Calu3 (cell line): ENCODE data around the gene APBA1. TPM values are rescaled to one million over a fixed set of nuclear protein-coding genes. Genes with fewer than 3 reads are reported as not detected.

Experiments
- BruUV-seq: library from RNA; stranded (reverse); fragments of 400-500 nt; replicated peaks from 2 replicates; lab custom pipeline; 2021; lab: Mats Ljungman, UMichigan
- CTCF ChIA-PET: fragments of 300-600 bp; sonication (Branson Sonifier 250); formaldehyde crosslinking; loops from one replicate; lab custom pipeline; 2022; ENCODE audit warnings: antibody characterized with exemption; lab: Charles Lee
- DNase-seq: peaks from one replicate; pipeline ENCODE4 v3.0.0; 2022
- H3K27ac Mint-ChIP-seq: one replicate; pipeline ENCODE4 v1.8.0; 2022; ENCODE audit warnings: mixed read lengths; ENCODE audit not compliant: unreplicated experiment
- H3K27me3 Mint-ChIP-seq: one replicate; pipeline ENCODE4 v1.8.0; 2022; ENCODE audit warnings: mixed read lengths; ENCODE audit not compliant: unreplicated experiment
- H3K36me3 Mint-ChIP-seq: one replicate; pipeline ENCODE4 v1.8.0; 2022; ENCODE audit warnings: mild to moderate bottlenecking, moderate library complexity, mixed read lengths; ENCODE audit not compliant: insufficient read depth, unreplicated experiment
- H3K4me1 Mint-ChIP-seq: one replicate; pipeline ENCODE4 v1.8.0; 2022; ENCODE audit warnings: mild to moderate bottlenecking, low read depth, mixed read lengths; ENCODE audit not compliant: unreplicated experiment
- H3K4me3 Mint-ChIP-seq: one replicate; pipeline ENCODE4 v1.8.0; 2022; ENCODE audit warnings: mild to moderate bottlenecking, low read depth, moderate library complexity, mixed read lengths; ENCODE audit not compliant: unreplicated experiment
- H3K9me3 Mint-ChIP-seq: one replicate; pipeline ENCODE4 v1.8.0; 2022; ENCODE audit warnings: low read depth, mixed read lengths; ENCODE audit not compliant: unreplicated experiment
- intact Hi-C: fragments of 100-400 bp; cut with micrococcal nuclease; formaldehyde crosslinking; loops from one replicate; pipeline ENCODE4 v1.10.0; 2022; ENCODE audit not compliant: unreplicated experiment
- total RNA-seq: library from RNA; stranded (reverse); gene quantifications from 2 replicates; pipeline ENCODE4 v1.2.3, GENCODE V29; 2022
- TF ChIP-seq, protein P1 (sequence below): fragments of 200-600 bp; IDR thresholded peaks from one replicate; pipeline ENCODE4 v1.8.0; 2022; ENCODE audit warnings: antibody characterized with exemption; ENCODE audit not compliant: unreplicated experiment

The APBA1 gene
- total RNA-seq, 1 experiment from 2014 or later, result 4.4 TPM

- no TSS peak for BruUV-seq
- H3K36me3 Mint-ChIP-seq, result no peaks in the 10 kb centered on the region
- H3K4me3 Mint-ChIP-seq, result no peak overlapping the region
- CTCF ChIA-PET, result no interaction called here
- H3K9me3 Mint-ChIP-seq, result peaks cover 2% of the 10 kb centered on the region
- no peak for DNase-seq
- H3K4me1 Mint-ChIP-seq, result no peaks in the 10 kb centered on the region
- H3K27me3 Mint-ChIP-seq, result no peaks in the 10 kb centered on the region
- intact Hi-C loops, result no loop called here
- TF ChIP-seq, protein P1, sequence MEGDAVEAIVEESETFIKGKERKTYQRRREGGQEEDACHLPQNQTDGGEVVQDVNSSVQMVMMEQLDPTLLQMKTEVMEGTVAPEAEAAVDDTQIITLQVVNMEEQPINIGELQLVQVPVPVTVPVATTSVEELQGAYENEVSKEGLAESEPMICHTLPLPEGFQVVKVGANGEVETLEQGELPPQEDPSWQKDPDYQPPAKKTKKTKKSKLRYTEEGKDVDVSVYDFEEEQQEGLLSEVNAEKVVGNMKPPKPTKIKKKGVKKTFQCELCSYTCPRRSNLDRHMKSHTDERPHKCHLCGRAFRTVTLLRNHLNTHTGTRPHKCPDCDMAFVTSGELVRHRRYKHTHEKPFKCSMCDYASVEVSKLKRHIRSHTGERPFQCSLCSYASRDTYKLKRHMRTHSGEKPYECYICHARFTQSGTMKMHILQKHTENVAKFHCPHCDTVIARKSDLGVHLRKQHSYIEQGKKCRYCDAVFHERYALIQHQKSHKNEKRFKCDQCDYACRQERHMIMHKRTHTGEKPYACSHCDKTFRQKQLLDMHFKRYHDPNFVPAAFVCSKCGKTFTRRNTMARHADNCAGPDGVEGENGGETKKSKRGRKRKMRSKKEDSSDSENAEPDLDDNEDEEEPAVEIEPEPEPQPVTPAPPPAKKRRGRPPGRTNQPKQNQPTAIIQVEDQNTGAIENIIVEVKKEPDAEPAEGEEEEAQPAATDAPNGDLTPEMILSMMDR, result no peak
- H3K27ac Mint-ChIP-seq, result no peak overlapping the region
Measured at GRCh38 chr9:69605406-69605805, 66.8 kb downstream of the APBA1 start.

DNA sequence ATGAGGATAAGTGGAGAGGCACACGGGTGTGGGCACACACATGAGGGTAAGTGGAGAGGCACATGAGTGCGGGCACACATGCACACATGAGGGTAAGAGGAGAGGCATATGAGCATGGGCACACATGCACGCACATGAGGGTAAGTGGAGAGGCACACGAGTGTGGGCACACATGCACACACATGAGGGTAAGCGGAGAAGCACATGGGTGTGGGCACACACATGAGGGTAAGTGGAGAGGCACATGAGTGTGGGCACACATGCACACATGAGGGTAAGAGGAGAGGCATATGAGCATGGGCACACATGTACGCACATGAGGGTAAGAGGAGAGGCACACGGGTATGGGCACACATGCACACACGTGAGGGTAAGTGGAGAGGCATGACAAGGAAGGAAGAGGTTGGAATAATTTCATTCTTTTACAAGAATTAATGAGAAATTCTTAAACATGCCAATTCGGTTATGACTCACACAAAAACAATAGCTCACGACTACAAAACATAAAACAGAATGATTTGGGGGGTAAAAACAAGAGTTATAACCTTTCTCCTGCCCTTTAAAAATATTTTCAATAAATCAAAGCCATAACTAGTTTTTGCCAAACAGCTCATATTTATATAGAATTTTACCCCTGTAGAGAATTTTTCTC, 67.5 kb downstream of the APBA1 start:
- no peaks in the 10 kb centered on the region for H3K4me1 Mint-ChIP-seq
- DNase-seq, result no peak
- no peaks in the 10 kb centered on the region for H3K36me3 Mint-ChIP-seq
- CTCF ChIA-PET, result no interaction called here
- TF ChIP-seq, protein P1, result no peak
- H3K4me3 Mint-ChIP-seq, result no peak overlapping the region
- H3K27me3 Mint-ChIP-seq, result no peaks in the 10 kb centered on the region
- no TSS peak for BruUV-seq
- intact Hi-C loops, result no loop called here
- peaks cover 2% of the 10 kb centered on the region for H3K9me3 Mint-ChIP-seq
- no peak overlapping the region for H3K27ac Mint-ChIP-seq

GRCh38 chr9:69603656-69604055, 68.5 kb downstream of the APBA1 start:
- H3K4me3 Mint-ChIP-seq, result no peak overlapping the region
- peaks cover 2% of the 10 kb centered on the region for H3K9me3 Mint-ChIP-seq
- no peak overlapping the region for H3K27ac Mint-ChIP-seq
- intact Hi-C loops, result no loop called here
- H3K4me1 Mint-ChIP-seq, result no peaks in the 10 kb centered on the region
- CTCF ChIA-PET, result no interaction called here
- TF ChIP-seq, protein P1, result no peak
- DNase-seq, result no peak
- no peaks in the 10 kb centered on the region for H3K36me3 Mint-ChIP-seq
- BruUV-seq, result no TSS peak
- H3K27me3 Mint-ChIP-seq, result no peaks in the 10 kb centered on the region

- CTCF ChIA-PET, result no interaction called here
Measured at GRCh38 chr9:69602773-69603172, 69.4 kb downstream of the APBA1 start.

More at GRCh38 chr9:69602773-69603172, 69.4 kb downstream of the APBA1 start:
- no peaks in the 10 kb centered on the region for H3K27me3 Mint-ChIP-seq
- H3K9me3 Mint-ChIP-seq, result peaks cover 2% of the 10 kb centered on the region
- H3K36me3 Mint-ChIP-seq, result no peaks in the 10 kb centered on the region
- no peak for DNase-seq
- intact Hi-C loops, result no loop called here
- TF ChIP-seq, protein P1, result no peak
- no peaks in the 10 kb centered on the region for H3K4me1 Mint-ChIP-seq
- H3K27ac Mint-ChIP-seq, result no peak overlapping the region
- no TSS peak for BruUV-seq
- H3K4me3 Mint-ChIP-seq, result no peak overlapping the region
